MCF 10A (cell line): ENCODE measurements around the gene HNRNPL. TPM values are rescaled to one million over a fixed set of nuclear protein-coding genes. Genes with fewer than 3 reads are reported as not detected.

Experiments
- BruUV-seq: library from RNA; stranded (reverse); fragments of 400-500 nt; replicated peaks from 2 replicates; lab custom pipeline; 2021; lab: Mats Ljungman, UMichigan
- CTCF ChIA-PET: fragments of 300-600 bp; sonication (Branson Sonifier 250); formaldehyde crosslinking; extraction: SDS; loops from one replicate; lab custom pipeline; 2021; ENCODE audit warnings: antibody characterized with exemption, inconsistent platforms; lab: Yijun Ruan, JAX
- POLR2A ChIA-PET: fragments of 300-600, 350-650 bp; sonication (Branson Sonifier 250); formaldehyde crosslinking; extraction: SDS; loops from one replicate; lab custom pipeline; 2020; ENCODE audit warnings: antibody characterized with exemption, inconsistent platforms; lab: Yijun Ruan, JAX
- DNase-seq: peaks from one replicate; pipeline ENCODE4 v3.0.0-alpha.2; 2018; ENCODE audit not compliant: unreplicated experiment
- H3K27ac Mint-ChIP-seq: one replicate; pipeline ENCODE4 v1.8.0; 2022; ENCODE audit warnings: mild to moderate bottlenecking, low read depth, mixed read lengths; ENCODE audit not compliant: unreplicated experiment
- H3K27me3 Mint-ChIP-seq: one replicate; pipeline ENCODE4 v1.8.0; 2022; ENCODE audit warnings: mixed read lengths; ENCODE audit not compliant: insufficient read depth, unreplicated experiment
- H3K36me3 Mint-ChIP-seq: one replicate; pipeline ENCODE4 v1.8.0; 2022; ENCODE audit warnings: mild to moderate bottlenecking, moderate library complexity, mixed read lengths; ENCODE audit not compliant: insufficient read depth, unreplicated experiment
- H3K4me1 Mint-ChIP-seq: one replicate; pipeline ENCODE4 v1.8.0; 2022; ENCODE audit warnings: mixed read lengths; ENCODE audit not compliant: insufficient read depth, unreplicated experiment
- H3K4me3 Mint-ChIP-seq: one replicate; pipeline ENCODE4 v1.8.0; 2022; ENCODE audit warnings: mild to moderate bottlenecking, moderate library complexity, mixed read lengths; ENCODE audit not compliant: unreplicated experiment
- H3K9me3 Mint-ChIP-seq: one replicate; pipeline ENCODE4 v1.8.0; 2022; ENCODE audit warnings: mixed read lengths; ENCODE audit not compliant: unreplicated experiment
- CTCF ChIP-seq: fragments of 200-600 bp; IDR thresholded peaks from one replicate; pipeline ENCODE4 v1.8.0; 2022; ENCODE audit warnings: antibody characterized with exemption, mild to moderate bottlenecking; ENCODE audit not compliant: unreplicated experiment
- intact Hi-C: fragments of 100-400 bp; cut with micrococcal nuclease; formaldehyde crosslinking; loops from 2 replicates; pipeline ENCODE4 v1.14.1; 2022
- total RNA-seq: library from RNA; stranded (reverse); gene quantifications from 2 replicates; pipeline ENCODE4 v1.2.3, GENCODE V29; 2022

HNRNPL gene
- total RNA-seq, 1 experiment from 2014 or later, result 421 TPM

- no peak for TF ChIP-seq CTCF
- no peak overlapping the region for H3K4me3 Mint-ChIP-seq
- CTCF ChIA-PET, result no interaction called here
- DNase-seq, result no peak
- H3K9me3 Mint-ChIP-seq, result no peaks in the 10 kb centered on the region
- no TSS peak for BruUV-seq
- POLR2A ChIA-PET, result no interaction called here
- H3K27me3 Mint-ChIP-seq, result no peaks in the 10 kb centered on the region
- H3K36me3 Mint-ChIP-seq, result no peaks in the 10 kb centered on the region
- H3K4me1 Mint-ChIP-seq, result peaks cover 13% of the 10 kb centered on the region
- no peak overlapping the region for H3K27ac Mint-ChIP-seq
- intact Hi-C loops, result loop anchor here (5.0 kb wide), 1 partner anchor 36 kb away; the partner anchor contains the start of gene ECH1
Measured at GRCh38 chr19:38796154-38796553, 53.6 kb downstream of the HNRNPL start.

- CTCF ChIA-PET, result no interaction called here
- intact Hi-C loops, result loop anchor here (5.0 kb wide), 1 partner anchor 37 kb away; the partner anchor contains the start of gene ECH1
- Mint-ChIP-seq H3K27ac (no peak overlapping the region), H3K4me3 (no peak overlapping the region), H3K4me1 (peaks cover 13% of the 10 kb centered on the region), H3K27me3 (no peaks in the 10 kb centered on the region), H3K9me3 (no peaks in the 10 kb centered on the region), H3K36me3 (no peaks in the 10 kb centered on the region)
- BruUV-seq, result no TSS peak
- POLR2A ChIA-PET, result no interaction called here
- DNase-seq, result no peak
- TF ChIP-seq CTCF, result no peak
Measured at GRCh38 chr19:38795549-38795948, 54.2 kb downstream of the HNRNPL start.

- H3K27ac Mint-ChIP-seq, result peak overlapping the region; percentile 72
Measured at GRCh38 chr19:38793671-38794070, 56.1 kb downstream of the HNRNPL start.

GRCh38 chr19:38793177-38793576 lies 56.6 kb downstream of the HNRNPL start:
- BruUV-seq, result no TSS peak
- Mint-ChIP-seq H3K36me3 (no peaks in the 10 kb centered on the region), H3K9me3 (no peaks in the 10 kb centered on the region), H3K27me3 (no peaks in the 10 kb centered on the region), H3K4me3 (peak overlapping the region; percentile 24), H3K27ac (peak overlapping the region; percentile 72), H3K4me1 (peaks cover 12% of the 10 kb centered on the region)
- no peak for TF ChIP-seq CTCF
- peak; percentile 87 for DNase-seq
- POLR2A ChIA-PET, result interaction anchor here (0.9 to 3.2 kb wide), 7 partner anchors 10 to 102 kb away, joined by 3 to 18 read pairs (median 6); partner anchors contain the start of genes ECH1 and LGALS7
- intact Hi-C loops, result no loop called here
- CTCF ChIA-PET, result interaction anchor here (0.6 to 1.9 kb wide), 3 partner anchors 18 to 106 kb away, joined by 3 to 7 read pairs (median 3); no protein-coding TSS in a partner anchor

More at GRCh38 chr19:38793671-38794070, 56.1 kb downstream of the HNRNPL start:
- Mint-ChIP-seq H3K36me3 (no peaks in the 10 kb centered on the region), H3K27me3 (no peaks in the 10 kb centered on the region), H3K4me3 (no peak overlapping the region), H3K4me1 (peaks cover 8% of the 10 kb centered on the region), H3K9me3 (no peaks in the 10 kb centered on the region)
- POLR2A ChIA-PET, result interaction anchor here (0.6 to 3.2 kb wide), 9 partner anchors 11 to 761 kb away, joined by 3 to 18 read pairs (median 6); partner anchors contain the start of genes ECH1 and LGALS7
- BruUV-seq, result no TSS peak
- TF ChIP-seq CTCF, result no peak
- CTCF ChIA-PET, result interaction anchor here (0.7 to 1.9 kb wide), 2 partner anchors 18 to 106 kb away, joined by 3 to 7 read pairs; no protein-coding TSS in a partner anchor
- no peak for DNase-seq
- intact Hi-C loops, result no loop called here
